HEK293 (cell line): ENCODE results near the gene GATC.
A peak's percentile ranks its signal among the peaks of the same experiment; 100 is the strongest.

Experiments
- BCL11A ChIP-seq: fragments of 450-650 bp; formaldehyde crosslinking; IDR thresholded peaks from 2 replicates; pipeline ENCODE4 v1.5.1; 2016; ENCODE audit warnings: low read depth, missing biosample characterization, missing genetic modification characterization
- BCL11B ChIP-seq: fragments of 450-650 bp; formaldehyde crosslinking; IDR thresholded peaks from 2 replicates; pipeline ENCODE4 v1.5.1; 2016; ENCODE audit warnings: low read depth, missing biosample characterization, missing genetic modification characterization
- EGR2 ChIP-seq: fragments of 450-650 bp; formaldehyde crosslinking; IDR thresholded peaks from 2 replicates; pipeline ENCODE4 v1.5.1; 2016; ENCODE audit warnings: low read depth, missing biosample characterization, missing genetic modification characterization
- GLIS1 ChIP-seq: fragments of 450-650 bp; formaldehyde crosslinking; IDR thresholded peaks from 2 replicates; pipeline ENCODE4 v1.5.1; 2016; ENCODE audit warnings: missing biosample characterization, missing genetic modification characterization
- KLF8 ChIP-seq: fragments of 450-650 bp; formaldehyde crosslinking; IDR thresholded peaks from 2 replicates; pipeline ENCODE4 v1.5.1; 2016; ENCODE audit warnings: missing biosample characterization, missing genetic modification characterization
- MEIS1 ChIP-seq: sonication (generic); formaldehyde crosslinking; IDR thresholded peaks from 2 replicates; pipeline ENCODE4 v1.8.1; 2022; ENCODE audit warnings: missing genetic modification reagents, mild to moderate bottlenecking, borderline replicate concordance
- MYNN ChIP-seq: fragments of 450-650 bp; formaldehyde crosslinking; IDR thresholded peaks from 2 replicates; pipeline ENCODE4 v1.5.1; 2016; ENCODE audit warnings: missing biosample characterization, missing genetic modification characterization, borderline replicate concordance
- ZBTB8A ChIP-seq: fragments of 450-650 bp; formaldehyde crosslinking; IDR thresholded peaks from 2 replicates; pipeline ENCODE4 v1.5.1; 2016; ENCODE audit warnings: missing biosample characterization, missing genetic modification characterization
- ZNF112 ChIP-seq: fragments of 450-650 bp; formaldehyde crosslinking; IDR thresholded peaks from 2 replicates; pipeline ENCODE4 v1.5.0; 2017; ENCODE audit warnings: missing biosample characterization, missing genetic modification characterization
- ZNF174 ChIP-seq: fragments of 450-650 bp; formaldehyde crosslinking; IDR thresholded peaks from 2 replicates; pipeline ENCODE4 v1.5.0; 2017; ENCODE audit warnings: missing biosample characterization, mild to moderate bottlenecking, missing genetic modification characterization
- ZNF266 ChIP-seq: fragments of 450-650 bp; formaldehyde crosslinking; IDR thresholded peaks from 2 replicates; pipeline ENCODE4 v1.5.1; 2016; ENCODE audit warnings: missing biosample characterization, missing genetic modification characterization, low read depth
- ZNF274 ChIP-seq, 2 experiments: fragments of 200-500 bp in 1 of 2; fragments of 450-650 bp in 1 of 2; sonication (Bioruptor generic) in 1 of 2; formaldehyde crosslinking in 1 of 2; IDR thresholded peaks; 2 replicates each; pipeline versions ENCODE4 v1.5.1 to v1.6.1; 2014 to 2016; ENCODE audit warnings: borderline replicate concordance in 1 of 2, inconsistent platforms in 1 of 2, low read length in 1 of 2, missing biosample characterization in 1 of 2, missing genetic modification characterization in 1 of 2
- ZNF354C ChIP-seq: fragments of 450-650 bp; formaldehyde crosslinking; IDR thresholded peaks from 2 replicates; pipeline ENCODE4 v1.5.1; 2016; ENCODE audit warnings: missing biosample characterization, missing genetic modification characterization, low read depth, borderline replicate concordance
- ZNF426 ChIP-seq: fragments of 450-650 bp; formaldehyde crosslinking; IDR thresholded peaks from 2 replicates; pipeline ENCODE4 v1.5.1; 2017; ENCODE audit warnings: missing biosample characterization, missing genetic modification characterization, mild to moderate bottlenecking, inconsistent platforms, moderate library complexity
- ZNF501 ChIP-seq: fragments of 450-650 bp; formaldehyde crosslinking; IDR thresholded peaks from 2 replicates; pipeline ENCODE4 v1.5.1; 2016; ENCODE audit warnings: missing biosample characterization, missing genetic modification characterization
- ZNF521 ChIP-seq: fragments of 450-650 bp; formaldehyde crosslinking; IDR thresholded peaks from 2 replicates; pipeline ENCODE4 v1.5.1; 2017; ENCODE audit warnings: missing biosample characterization, mild to moderate bottlenecking, missing genetic modification characterization
- ZNF530 ChIP-seq: fragments of 450-650 bp; formaldehyde crosslinking; IDR thresholded peaks from 2 replicates; pipeline ENCODE4 v1.5.1; 2016; ENCODE audit warnings: low read depth, missing biosample characterization, missing genetic modification characterization
- ZNF558 ChIP-seq: fragments of 450-650 bp; formaldehyde crosslinking; IDR thresholded peaks from 2 replicates; pipeline ENCODE4 v1.5.1; 2016; ENCODE audit warnings: missing biosample characterization, missing genetic modification characterization
- ZNF560 ChIP-seq: fragments of 450-650 bp; formaldehyde crosslinking; IDR thresholded peaks from 2 replicates; pipeline ENCODE4 v1.5.1; 2017; ENCODE audit warnings: missing biosample characterization, missing genetic modification characterization, borderline replicate concordance
- ZNF610 ChIP-seq: fragments of 450-650 bp; formaldehyde crosslinking; IDR thresholded peaks from 2 replicates; pipeline ENCODE4 v1.5.1; 2016; ENCODE audit warnings: missing biosample characterization, missing genetic modification characterization, borderline replicate concordance
- ZNF624 ChIP-seq: fragments of 450-650 bp; formaldehyde crosslinking; IDR thresholded peaks from 2 replicates; pipeline ENCODE4 v1.5.1; 2017; ENCODE audit warnings: missing biosample characterization, missing genetic modification characterization
- ZNF626 ChIP-seq: fragments of 450-650 bp; sonication (Bioruptor Pico); formaldehyde crosslinking; IDR thresholded peaks from 2 replicates; pipeline ENCODE4 v1.5.1; 2018; ENCODE audit warnings: missing biosample characterization, missing genetic modification characterization, inconsistent platforms
- ZNF660 ChIP-seq: fragments of 450-650 bp; IDR thresholded peaks from 2 replicates; pipeline ENCODE4 v1.5.1; 2018; ENCODE audit warnings: missing biosample characterization, mild to moderate bottlenecking, missing genetic modification characterization
- ZNF843 ChIP-seq: fragments of 450-650 bp; formaldehyde crosslinking; IDR thresholded peaks from 2 replicates; pipeline ENCODE4 v1.5.1; 2016; ENCODE audit warnings: missing biosample characterization, missing genetic modification characterization
- TF ChIP-seq, protein P1 (sequence below): fragments of 450-650 bp; formaldehyde crosslinking; IDR thresholded peaks from 2 replicates; pipeline ENCODE4 v1.5.1; 2016; ENCODE audit warnings: missing biosample characterization, missing genetic modification characterization
- TF ChIP-seq, protein P2 (sequence below): fragments of 450-650 bp; IDR thresholded peaks from 2 replicates; pipeline ENCODE4 v1.5.1; 2018; ENCODE audit warnings: missing biosample characterization, mild to moderate bottlenecking, missing genetic modification characterization
- TF ChIP-seq, protein P3 (sequence below): fragments of 450-650 bp; formaldehyde crosslinking; IDR thresholded peaks from 2 replicates; pipeline ENCODE4 v1.5.1; 2016; ENCODE audit warnings: missing biosample characterization, missing genetic modification characterization
- TF ChIP-seq, protein P4 (sequence below): sonication (generic); formaldehyde crosslinking; IDR thresholded peaks from 2 replicates; pipeline ENCODE4 v1.8.1; 2022; ENCODE audit warnings: mild to moderate bottlenecking, moderate library complexity, missing genetic modification reagents
- TF ChIP-seq, protein P5 (sequence below): fragments of 450-650 bp; formaldehyde crosslinking; IDR thresholded peaks from 2 replicates; pipeline ENCODE4 v1.5.1; 2016; ENCODE audit warnings: missing biosample characterization, missing genetic modification characterization
- TF ChIP-seq, protein P6 (sequence below): fragments of 450-650 bp; formaldehyde crosslinking; IDR thresholded peaks from 2 replicates; pipeline ENCODE4 v1.5.1; 2017; ENCODE audit warnings: missing biosample characterization, missing genetic modification characterization

The GATC gene

DNA sequence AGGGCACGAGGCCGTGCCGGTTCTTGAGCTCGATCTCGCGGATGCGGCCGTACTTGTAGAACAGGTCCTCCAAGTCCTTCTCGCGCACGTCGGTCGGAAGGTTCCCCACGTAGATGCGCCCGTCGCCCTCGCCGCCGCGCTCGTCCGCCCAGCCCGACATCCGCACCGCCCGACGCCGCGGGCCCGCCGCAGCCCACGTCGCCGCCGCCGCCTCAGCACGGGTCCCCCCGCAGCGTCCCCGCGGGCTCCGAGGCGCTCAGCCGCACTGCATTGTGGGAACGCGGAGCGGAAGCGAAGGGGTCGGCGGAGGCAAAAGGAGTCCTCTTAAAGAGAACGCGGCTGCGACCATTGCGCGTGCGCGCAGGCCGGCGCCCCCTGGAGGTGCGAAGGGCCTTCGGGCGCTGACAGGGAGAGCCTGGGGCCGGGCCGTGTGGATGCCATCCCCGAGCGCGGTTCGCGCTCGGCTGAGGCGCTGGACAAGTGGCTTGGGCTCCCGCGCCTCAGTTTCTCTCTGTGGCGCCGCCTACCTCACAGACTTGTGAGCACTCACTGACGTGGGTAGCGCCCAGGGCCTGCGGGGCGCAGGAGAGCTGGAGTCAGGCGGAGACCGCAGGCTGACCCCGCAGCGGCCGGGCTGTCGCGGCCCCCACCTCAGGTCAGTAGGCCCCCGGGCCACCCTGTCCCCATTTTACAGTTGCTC lies 23.4 kb downstream of the GATC start, which contains the start of gene SRSF9 (continued):
- TF ChIP-seq, protein P1, sequence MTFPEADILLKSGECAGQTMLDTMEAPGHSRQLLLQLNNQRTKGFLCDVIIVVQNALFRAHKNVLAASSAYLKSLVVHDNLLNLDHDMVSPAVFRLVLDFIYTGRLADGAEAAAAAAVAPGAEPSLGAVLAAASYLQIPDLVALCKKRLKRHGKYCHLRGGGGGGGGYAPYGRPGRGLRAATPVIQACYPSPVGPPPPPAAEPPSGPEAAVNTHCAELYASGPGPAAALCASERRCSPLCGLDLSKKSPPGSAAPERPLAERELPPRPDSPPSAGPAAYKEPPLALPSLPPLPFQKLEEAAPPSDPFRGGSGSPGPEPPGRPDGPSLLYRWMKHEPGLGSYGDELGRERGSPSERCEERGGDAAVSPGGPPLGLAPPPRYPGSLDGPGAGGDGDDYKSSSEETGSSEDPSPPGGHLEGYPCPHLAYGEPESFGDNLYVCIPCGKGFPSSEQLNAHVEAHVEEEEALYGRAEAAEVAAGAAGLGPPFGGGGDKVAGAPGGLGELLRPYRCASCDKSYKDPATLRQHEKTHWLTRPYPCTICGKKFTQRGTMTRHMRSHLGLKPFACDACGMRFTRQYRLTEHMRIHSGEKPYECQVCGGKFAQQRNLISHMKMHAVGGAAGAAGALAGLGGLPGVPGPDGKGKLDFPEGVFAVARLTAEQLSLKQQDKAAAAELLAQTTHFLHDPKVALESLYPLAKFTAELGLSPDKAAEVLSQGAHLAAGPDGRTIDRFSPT (tag by site-specific recombination), result peak; percentile 65; the same call in 1 of the 2 replicates
- no peak for TF ChIP-seq ZNF174
- TF ChIP-seq, protein P2, sequence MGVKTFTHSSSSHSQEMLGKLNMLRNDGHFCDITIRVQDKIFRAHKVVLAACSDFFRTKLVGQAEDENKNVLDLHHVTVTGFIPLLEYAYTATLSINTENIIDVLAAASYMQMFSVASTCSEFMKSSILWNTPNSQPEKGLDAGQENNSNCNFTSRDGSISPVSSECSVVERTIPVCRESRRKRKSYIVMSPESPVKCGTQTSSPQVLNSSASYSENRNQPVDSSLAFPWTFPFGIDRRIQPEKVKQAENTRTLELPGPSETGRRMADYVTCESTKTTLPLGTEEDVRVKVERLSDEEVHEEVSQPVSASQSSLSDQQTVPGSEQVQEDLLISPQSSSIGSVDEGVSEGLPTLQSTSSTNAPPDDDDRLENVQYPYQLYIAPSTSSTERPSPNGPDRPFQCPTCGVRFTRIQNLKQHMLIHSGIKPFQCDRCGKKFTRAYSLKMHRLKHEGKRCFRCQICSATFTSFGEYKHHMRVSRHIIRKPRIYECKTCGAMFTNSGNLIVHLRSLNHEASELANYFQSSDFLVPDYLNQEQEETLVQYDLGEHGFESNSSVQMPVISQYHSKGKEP (tag by site-specific recombination), result 0 out of 2 replicates have a peak, but pooled peaks have one; percentile 44
- TF ChIP-seq BCL11A, result peak; percentile 85; the same call in 1 of the 2 replicates
- TF ChIP-seq ZNF354C (tag by site-specific recombination), result no peak
- no peak for TF ChIP-seq ZNF624
- TF ChIP-seq ZNF521 (tag by site-specific recombination), result no peak
- TF ChIP-seq ZNF626 (tag by site-specific recombination), result no peak
- TF ChIP-seq, protein P3, sequence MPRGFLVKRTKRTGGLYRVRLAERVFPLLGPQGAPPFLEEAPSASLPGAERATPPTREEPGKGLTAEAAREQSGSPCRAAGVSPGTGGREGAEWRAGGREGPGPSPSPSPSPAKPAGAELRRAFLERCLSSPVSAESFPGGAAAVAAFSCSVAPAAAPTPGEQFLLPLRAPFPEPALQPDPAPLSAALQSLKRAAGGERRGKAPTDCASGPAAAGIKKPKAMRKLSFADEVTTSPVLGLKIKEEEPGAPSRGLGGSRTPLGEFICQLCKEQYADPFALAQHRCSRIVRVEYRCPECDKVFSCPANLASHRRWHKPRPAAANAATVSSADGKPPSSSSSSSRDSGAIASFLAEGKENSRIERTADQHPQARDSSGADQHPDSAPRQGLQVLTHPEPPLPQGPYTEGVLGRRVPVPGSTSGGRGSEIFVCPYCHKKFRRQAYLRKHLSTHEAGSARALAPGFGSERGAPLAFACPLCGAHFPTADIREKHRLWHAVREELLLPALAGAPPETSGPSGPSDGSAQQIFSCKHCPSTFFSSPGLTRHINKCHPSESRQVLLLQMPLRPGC (tag by site-specific recombination), result peak; percentile 30; the same call in 1 of the 2 replicates
- no peak for TF ChIP-seq ZNF426 (tag by site-specific recombination)
- TF ChIP-seq ZNF530, result no peak
- TF ChIP-seq, protein P4, sequence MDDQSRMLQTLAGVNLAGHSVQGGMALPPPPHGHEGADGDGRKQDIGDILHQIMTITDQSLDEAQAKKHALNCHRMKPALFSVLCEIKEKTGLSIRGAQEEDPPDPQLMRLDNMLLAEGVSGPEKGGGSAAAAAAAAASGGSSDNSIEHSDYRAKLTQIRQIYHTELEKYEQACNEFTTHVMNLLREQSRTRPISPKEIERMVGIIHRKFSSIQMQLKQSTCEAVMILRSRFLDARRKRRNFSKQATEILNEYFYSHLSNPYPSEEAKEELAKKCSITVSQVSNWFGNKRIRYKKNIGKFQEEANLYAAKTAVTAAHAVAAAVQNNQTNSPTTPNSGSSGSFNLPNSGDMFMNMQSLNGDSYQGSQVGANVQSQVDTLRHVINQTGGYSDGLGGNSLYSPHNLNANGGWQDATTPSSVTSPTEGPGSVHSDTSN (CRISPR knock-in tag), result peak; percentile 64; the same call in 1 of the 2 replicates
- TF ChIP-seq ZBTB8A (tag by site-specific recombination), result peak; percentile 87
- peak; percentile 47; the same call in 1 of the 2 replicates for TF ChIP-seq ZNF610
- no peak for TF ChIP-seq ZNF560
- TF ChIP-seq, protein P5, sequence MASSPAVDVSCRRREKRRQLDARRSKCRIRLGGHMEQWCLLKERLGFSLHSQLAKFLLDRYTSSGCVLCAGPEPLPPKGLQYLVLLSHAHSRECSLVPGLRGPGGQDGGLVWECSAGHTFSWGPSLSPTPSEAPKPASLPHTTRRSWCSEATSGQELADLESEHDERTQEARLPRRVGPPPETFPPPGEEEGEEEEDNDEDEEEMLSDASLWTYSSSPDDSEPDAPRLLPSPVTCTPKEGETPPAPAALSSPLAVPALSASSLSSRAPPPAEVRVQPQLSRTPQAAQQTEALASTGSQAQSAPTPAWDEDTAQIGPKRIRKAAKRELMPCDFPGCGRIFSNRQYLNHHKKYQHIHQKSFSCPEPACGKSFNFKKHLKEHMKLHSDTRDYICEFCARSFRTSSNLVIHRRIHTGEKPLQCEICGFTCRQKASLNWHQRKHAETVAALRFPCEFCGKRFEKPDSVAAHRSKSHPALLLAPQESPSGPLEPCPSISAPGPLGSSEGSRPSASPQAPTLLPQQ (tag by site-specific recombination), result peak; percentile 52
- peak; percentile 76 for TF ChIP-seq ZNF501 (tag by site-specific recombination)
- no peak for TF ChIP-seq ZNF558 (tag by site-specific recombination)
- no peak for TF ChIP-seq ZNF266 (tag by site-specific recombination)
- TF ChIP-seq BCL11B (tag by site-specific recombination), result 0 out of 2 replicates have a peak, but pooled peaks have one; percentile 34
- TF ChIP-seq EGR2 (tag by site-specific recombination), result no peak
- TF ChIP-seq ZNF274 (IDR thresholded peaks at IDR 0.05; ENCODE audit: low read length), result no peak
- TF ChIP-seq ZNF274 (tag by site-specific recombination; IDR thresholded peaks at IDR 0.05; ENCODE audit: borderline replicate concordance), result no peak
- TF ChIP-seq, protein P6, sequence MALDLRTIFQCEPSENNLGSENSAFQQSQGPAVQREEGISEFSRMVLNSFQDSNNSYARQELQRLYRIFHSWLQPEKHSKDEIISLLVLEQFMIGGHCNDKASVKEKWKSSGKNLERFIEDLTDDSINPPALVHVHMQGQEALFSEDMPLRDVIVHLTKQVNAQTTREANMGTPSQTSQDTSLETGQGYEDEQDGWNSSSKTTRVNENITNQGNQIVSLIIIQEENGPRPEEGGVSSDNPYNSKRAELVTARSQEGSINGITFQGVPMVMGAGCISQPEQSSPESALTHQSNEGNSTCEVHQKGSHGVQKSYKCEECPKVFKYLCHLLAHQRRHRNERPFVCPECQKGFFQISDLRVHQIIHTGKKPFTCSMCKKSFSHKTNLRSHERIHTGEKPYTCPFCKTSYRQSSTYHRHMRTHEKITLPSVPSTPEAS (tag by site-specific recombination), result no peak
- no peak for TF ChIP-seq ZNF112 (tag by site-specific recombination)
- peak; percentile 51 for TF ChIP-seq GLIS1 (tag by site-specific recombination)
- 0 out of 2 replicates have a peak, but pooled peaks have one; percentile 31 for TF ChIP-seq ZNF843 (tag by site-specific recombination)
- peak; percentile 25; the same call in 1 of the 2 replicates for TF ChIP-seq KLF8 (tag by site-specific recombination)
- no peak for TF ChIP-seq MEIS1 (CRISPR knock-in tag)
- TF ChIP-seq MYNN (tag by site-specific recombination), result peak; percentile 59; the same call in 1 of the 2 replicates
- TF ChIP-seq ZNF660 (tag by site-specific recombination), result 0 out of 2 replicates have a peak, but pooled peaks have one; percentile 24
